Esophagus squamous epithelium (tissue), 5 donors: Measurements from ENCODE around the gene PLK3. TPM values are rescaled to one million over a fixed set of nuclear protein-coding genes. Genes with fewer than 3 reads are reported as not detected.

Experiments used
- DNase-seq: peaks from one replicate; lab custom pipeline; 2025; lab: John Stamatoyannopoulos, UW
- H3K27ac ChIP-seq, 4 donors: fragments of 200-600 bp; sonication (generic); one replicate each; pipeline ENCODE4 v1.5.1; 2016 to 2019; ENCODE audit warnings: mild to moderate bottlenecking in 1 of 4
- H3K27me3 ChIP-seq, 4 donors: fragments of 200-600 bp; sonication (generic); 1 replicate in 3 of 4; 2 replicates in 1 of 4; pipeline versions ENCODE4 v1.5.1 to v1.6.0; 2017 to 2021; ENCODE audit warnings: antibody characterized with exemption in 1 of 4
- H3K36me3 ChIP-seq, 3 donors: fragments of 200-600 bp; sonication (generic); one replicate each; pipeline ENCODE4 v1.5.1; 2016 to 2019
- H3K4me1 ChIP-seq, 3 donors: fragments of 200-600 bp; sonication (generic); one replicate each; pipeline ENCODE4 v1.5.1; 2017 to 2019
- H3K4me3 ChIP-seq, 4 donors: fragments of 200-600 bp; sonication (generic); 1 replicate in 3 of 4; 2 replicates in 1 of 4; pipeline ENCODE4 v1.5.1; 2016 to 2019; ENCODE audit warnings: mild to moderate bottlenecking in 2 of 4, moderate library complexity in 1 of 4
- H3K9me3 ChIP-seq, 3 donors: fragments of 200-600 bp; sonication (generic); one replicate each; pipeline ENCODE4 v1.5.1; 2016 to 2019
- POLR2A ChIP-seq, 4 donors: fragments of 450-650 bp; IDR thresholded peaks; one replicate each; pipeline ENCODE4 v1.6.1; 2017; ENCODE audit warnings: antibody characterized with exemption in 4 of 4, mild to moderate bottlenecking in 4 of 4, moderate library complexity in 3 of 4
- WGBS, 2 donors: methylation state at CpG; one replicate each; pipeline ENCODE4 v1.1.5; 2018; 5-methylcytosine and 5-hydroxymethylcytosine counted together
- intact Hi-C: fragments of 100-400 bp; cut with DNase I; formaldehyde crosslinking; loops from one replicate; pipeline ENCODE4 v1.15.0; 2022
- total RNA-seq, 4 donors: library from RNA; depleted of rRNA; stranded (reverse); fragments of >200 nt; gene quantifications; one replicate each; pipeline ENCODE4 v1.1.0, GENCODE V29; 2016
- TF ChIP-seq, protein P1 (sequence below), 6 experiments: fragments of 450-650 bp in 4 of 6; fragments of 200-600 bp in 2 of 6; sonication (generic) in 2 of 6; IDR thresholded peaks; one replicate each; pipeline ENCODE4 v1.5.1; 2016 to 2019; ENCODE audit warnings: antibody characterized with exemption in 6 of 6, mild to moderate bottlenecking in 4 of 6, moderate library complexity in 4 of 6
- donor health status: DM: yes; HTN: yes; CAD: no.

PLK3 gene
- total RNA-seq, 4 donors from 2014 or later: 10.3 to 36.2 (median 30.7) TPM

DNA sequence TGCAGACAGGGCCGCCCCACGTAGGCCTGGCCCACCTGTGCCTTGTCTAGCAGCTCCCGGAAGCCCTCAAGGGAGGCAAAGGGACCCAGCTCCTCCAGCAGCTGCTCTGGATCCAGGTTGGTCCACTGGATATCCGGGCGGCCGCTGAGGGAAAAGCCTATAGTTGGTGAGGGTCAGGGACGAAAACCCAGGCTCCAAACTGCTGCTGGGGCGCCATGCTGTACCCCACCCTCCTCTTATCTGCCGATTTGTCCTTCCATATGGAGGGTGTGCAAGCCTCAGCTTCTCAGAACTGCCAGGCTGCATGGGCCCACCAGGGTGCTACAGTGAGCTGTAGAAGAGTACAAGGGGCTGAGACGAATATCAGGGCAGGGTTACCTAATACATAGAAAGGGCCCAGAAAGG is 30.7 kb downstream of the PLK3 start:
- H3K27me3 ChIP-seq: no peaks in the 10 kb centered on the region
- no peaks in the 10 kb centered on the region for H3K9me3 ChIP-seq
- intact Hi-C loops: loop anchor here (10.0 kb wide), 1 partner anchor 46 kb away; the partner anchor contains the start of gene BEST4
- DNase-seq: no peak
- TF ChIP-seq, protein P1, sequence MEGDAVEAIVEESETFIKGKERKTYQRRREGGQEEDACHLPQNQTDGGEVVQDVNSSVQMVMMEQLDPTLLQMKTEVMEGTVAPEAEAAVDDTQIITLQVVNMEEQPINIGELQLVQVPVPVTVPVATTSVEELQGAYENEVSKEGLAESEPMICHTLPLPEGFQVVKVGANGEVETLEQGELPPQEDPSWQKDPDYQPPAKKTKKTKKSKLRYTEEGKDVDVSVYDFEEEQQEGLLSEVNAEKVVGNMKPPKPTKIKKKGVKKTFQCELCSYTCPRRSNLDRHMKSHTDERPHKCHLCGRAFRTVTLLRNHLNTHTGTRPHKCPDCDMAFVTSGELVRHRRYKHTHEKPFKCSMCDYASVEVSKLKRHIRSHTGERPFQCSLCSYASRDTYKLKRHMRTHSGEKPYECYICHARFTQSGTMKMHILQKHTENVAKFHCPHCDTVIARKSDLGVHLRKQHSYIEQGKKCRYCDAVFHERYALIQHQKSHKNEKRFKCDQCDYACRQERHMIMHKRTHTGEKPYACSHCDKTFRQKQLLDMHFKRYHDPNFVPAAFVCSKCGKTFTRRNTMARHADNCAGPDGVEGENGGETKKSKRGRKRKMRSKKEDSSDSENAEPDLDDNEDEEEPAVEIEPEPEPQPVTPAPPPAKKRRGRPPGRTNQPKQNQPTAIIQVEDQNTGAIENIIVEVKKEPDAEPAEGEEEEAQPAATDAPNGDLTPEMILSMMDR (IDR thresholded peaks at IDR 0.05): no peak
- no peak for TF ChIP-seq POLR2A (IDR thresholded peaks at IDR 0.05)
- peaks cover 0 to 10% (median 0%) of the 10 kb centered on the region in 3 donors for H3K4me1 ChIP-seq
- H3K27ac ChIP-seq: no peak overlapping the region
- WGBS, 2 donors: 59 to 80% methylated on average over 2 to 6 of the region's 10 CpGs
- H3K4me3 ChIP-seq: no peak overlapping the region
- no peaks in the 10 kb centered on the region for H3K36me3 ChIP-seq

DNA sequence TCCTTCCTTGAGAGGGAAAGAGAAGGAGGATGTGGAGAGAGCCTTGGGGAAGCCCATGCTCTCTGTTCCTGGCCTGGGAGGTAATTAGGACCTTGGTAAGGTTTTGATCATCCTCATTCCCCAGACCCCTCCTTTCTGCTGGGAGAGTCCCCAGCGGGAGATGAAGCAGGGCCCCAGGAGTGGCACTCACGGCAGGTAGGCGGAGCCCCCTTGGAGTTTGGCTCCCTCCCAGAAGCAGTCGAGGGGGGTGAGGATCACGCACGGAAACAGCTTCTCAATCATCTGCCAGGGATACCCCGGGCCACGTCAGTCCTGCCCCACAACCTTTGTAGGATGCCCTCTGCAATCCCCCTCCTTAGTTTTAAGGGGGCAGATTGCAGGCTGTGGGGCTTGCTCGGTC is 31.3 kb downstream of the PLK3 start:
- WGBS, 2 donors: 30 to 33% methylated on average over 2 of the region's 9 CpGs
- no peak for DNase-seq
- H3K4me3 ChIP-seq: no peak overlapping the region
- intact Hi-C loops: loop anchor here (10.0 kb wide), 1 partner anchor 47 kb away; the partner anchor contains the start of gene BEST4
- H3K4me1 ChIP-seq: peaks cover 0 to 13% (median 0%) of the 10 kb centered on the region in 3 donors
- H3K27ac ChIP-seq: no peak overlapping the region
- no peaks in the 10 kb centered on the region for H3K9me3 ChIP-seq
- no peak for TF ChIP-seq POLR2A (IDR thresholded peaks at IDR 0.05)
- TF ChIP-seq, protein P1 (IDR thresholded peaks at IDR 0.05): no peak
- no peaks in the 10 kb centered on the region for H3K36me3 ChIP-seq
- no peaks in the 10 kb centered on the region for H3K27me3 ChIP-seq

DNA sequence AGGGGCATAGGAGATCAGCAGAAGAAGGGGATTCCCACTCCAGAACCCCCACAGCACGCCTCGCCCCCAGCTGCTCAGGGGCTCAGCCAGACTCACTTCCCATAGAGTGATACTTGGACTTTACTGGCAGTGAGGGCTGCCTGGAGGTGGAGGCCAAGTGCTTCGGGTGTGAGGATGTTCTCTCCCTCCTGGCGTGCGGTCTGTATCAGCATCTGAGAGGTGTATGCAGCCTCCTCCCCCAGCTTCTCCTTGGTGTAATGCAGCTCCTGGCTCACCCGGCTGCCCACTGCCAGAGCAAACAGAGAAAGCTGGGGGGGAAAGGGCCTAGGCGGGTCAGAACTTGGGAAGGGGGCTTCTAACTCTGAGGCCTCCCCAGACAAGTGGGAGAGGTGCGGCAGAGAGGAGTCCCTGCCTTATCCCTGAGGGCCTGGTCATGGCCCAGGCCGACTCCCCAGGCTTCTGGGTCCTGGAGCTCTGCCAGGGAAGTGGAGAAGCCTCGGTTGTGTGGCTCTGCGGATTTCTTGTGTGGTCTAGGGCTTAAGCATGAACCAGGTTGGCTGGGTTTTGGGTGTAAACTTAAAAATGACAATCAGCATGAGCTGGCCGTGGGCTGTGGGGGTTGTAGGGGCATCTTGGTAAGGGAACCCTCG is 32.0 kb downstream of the PLK3 start:
- intact Hi-C loops: loop anchor here (10.0 kb wide), 1 partner anchor 47 kb away; the partner anchor contains the start of gene BEST4

DNA sequence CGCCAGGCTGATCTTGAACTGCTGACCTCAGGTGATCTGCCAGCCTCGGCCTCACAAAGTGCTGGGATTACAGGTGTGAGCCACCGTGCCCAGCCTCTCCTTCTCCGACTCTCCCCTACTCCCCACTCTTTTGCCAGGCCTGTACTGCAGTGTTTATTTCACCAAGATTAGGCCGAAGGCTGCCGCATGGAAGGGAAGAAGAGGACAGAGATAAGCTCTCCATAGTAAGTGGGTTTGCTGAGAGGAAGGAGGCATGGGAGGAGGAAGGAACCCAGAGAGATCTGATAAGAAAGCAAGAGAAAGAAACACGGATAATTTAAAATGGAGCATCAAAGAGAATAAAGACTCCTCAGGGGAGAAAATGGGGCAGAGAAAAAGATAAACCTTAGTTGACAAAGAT is 34.2 kb downstream of the PLK3 start:
- Histone ChIP-seq H3K9me3 (no peaks in the 10 kb centered on the region), H3K36me3 (no peaks in the 10 kb centered on the region), H3K27ac (no peak overlapping the region), H3K27me3 (no peaks in the 10 kb centered on the region), H3K4me1 (peaks cover 0 to 8% (median 0%) of the 10 kb centered on the region in 3 donors), H3K4me3 (no peak overlapping the region)
- TF ChIP-seq, protein P1 (IDR thresholded peaks at IDR 0.05): no peak
- no peak for TF ChIP-seq POLR2A (IDR thresholded peaks at IDR 0.05)
- 76 to 80% methylated on average over 3 to 6 of the region's 7 CpGs for WGBS, 2 donors
- DNase-seq: no peak
- intact Hi-C loops: loop anchor here (10.0 kb wide), 1 partner anchor 50 kb away; the partner anchor contains the start of gene BEST4

More for the DNA sequence above, 32.0 kb downstream of the PLK3 start:
- no peaks in the 10 kb centered on the region for H3K27me3 ChIP-seq
- peaks cover 0 to 8% (median 0%) of the 10 kb centered on the region in 3 donors for H3K4me1 ChIP-seq
- H3K4me3 ChIP-seq: no peak overlapping the region
- no peak for TF ChIP-seq POLR2A (IDR thresholded peaks at IDR 0.05)
- TF ChIP-seq, protein P1 (IDR thresholded peaks at IDR 0.05): no peak
- WGBS, 2 donors: 51 to 67% methylated on average over 2 to 6 of the region's 13 CpGs
- no peak overlapping the region for H3K27ac ChIP-seq
- H3K36me3 ChIP-seq: no peaks in the 10 kb centered on the region
- H3K9me3 ChIP-seq: no peaks in the 10 kb centered on the region
- DNase-seq: no peak
